ENCODE results near the gene GHR.
"Not testable (repeated sequence)": the region's sequence is repeated elsewhere in the genome, so short reads cannot be mapped to it uniquely, and the experiment has no call there.

Gene GHR

DNA sequence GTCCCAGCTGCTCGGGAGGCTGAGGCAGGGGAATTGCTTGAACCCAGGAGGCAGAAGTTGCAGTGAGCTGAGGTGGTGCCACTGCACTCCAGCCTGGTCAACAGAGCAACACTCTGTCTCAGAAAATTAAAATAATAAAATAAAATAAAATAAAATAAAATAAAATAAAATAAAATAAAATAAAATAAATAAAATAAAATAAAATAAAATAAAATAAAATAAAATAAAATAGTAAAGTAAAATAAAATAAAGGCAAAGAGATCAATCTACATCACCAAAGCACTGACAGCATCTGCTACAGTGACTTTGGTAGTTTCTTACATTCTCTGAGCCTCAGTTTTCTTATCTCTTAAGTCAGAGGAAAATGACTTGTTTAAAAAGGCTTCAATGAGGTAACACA is 152.7 kb downstream of the GHR start:
- H3K27me3 ChIP-seq (ENCODE audit: insufficient read depth, low read length); H3K4me3 ChIP-seq (ENCODE audit: low read length); H3K9me3 ChIP-seq (ENCODE audit: insufficient read depth, low read depth, low read length); H3K4me1 ChIP-seq (ENCODE audit: insufficient read depth, low read length); H3K27ac ChIP-seq (ENCODE audit: low read length); H3K9ac ChIP-seq (ENCODE audit: low read depth, low read length); H3K36me3 ChIP-seq (ENCODE audit: insufficient read depth, low read depth, low read length): not testable (repeated sequence)

DNA sequence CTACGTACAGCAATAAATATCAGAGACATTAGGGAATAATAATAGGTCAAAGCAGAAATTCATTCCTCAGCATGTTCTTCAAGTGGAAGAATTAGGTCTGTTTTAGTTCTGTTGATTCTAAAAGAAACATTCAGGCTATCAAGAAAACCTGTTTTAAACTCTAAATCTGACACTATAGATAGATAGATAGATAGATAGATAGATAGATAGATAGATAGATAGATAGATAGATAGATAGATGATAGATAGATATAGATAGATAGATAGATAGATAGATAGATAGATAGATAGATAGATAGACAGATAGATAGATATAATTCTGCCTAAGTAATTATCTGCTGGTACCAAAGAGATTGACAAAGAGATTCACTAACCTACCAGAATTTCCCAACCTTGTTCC is 155.7 kb downstream of the GHR start:
- H3K36me3 ChIP-seq (ENCODE audit: insufficient read depth, low read depth, low read length); H3K27ac ChIP-seq (ENCODE audit: low read length); H3K27me3 ChIP-seq (ENCODE audit: insufficient read depth, low read length); H3K4me3 ChIP-seq (ENCODE audit: low read length); H3K4me1 ChIP-seq (ENCODE audit: insufficient read depth, low read length); H3K9me3 ChIP-seq (ENCODE audit: insufficient read depth, low read depth, low read length); H3K9ac ChIP-seq (ENCODE audit: low read depth, low read length): not testable (repeated sequence)

DNA sequence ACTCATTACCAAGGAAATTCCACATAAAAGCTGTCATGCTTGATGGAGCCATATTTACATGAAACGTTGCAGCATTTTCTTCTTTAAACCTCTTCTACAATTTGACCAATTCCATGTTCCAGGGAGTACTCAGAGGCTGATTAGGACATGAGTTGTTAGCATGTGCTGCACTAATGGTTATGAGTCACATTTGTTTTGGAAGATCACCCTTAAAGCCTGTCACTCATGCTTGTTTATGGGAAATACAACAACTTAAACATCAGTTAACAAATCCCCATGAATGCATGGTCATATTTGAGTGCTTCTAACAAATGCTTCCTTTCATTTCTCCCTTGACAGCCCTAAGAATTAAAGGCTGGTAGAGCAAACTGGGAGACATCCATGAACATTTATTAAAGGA is 156.1 kb downstream of the GHR start:
- Histone ChIP-seq H3K27ac (ENCODE audit: low read length) (no peak overlapping the region), H3K9ac (ENCODE audit: low read depth, low read length) (no peak overlapping the region), H3K4me1 (ENCODE audit: insufficient read depth, low read length) (no peaks in the 10 kb centered on the region), H3K36me3 (ENCODE audit: insufficient read depth, low read depth, low read length) (no peaks in the 10 kb centered on the region), H3K27me3 (ENCODE audit: insufficient read depth, low read length) (no peaks in the 10 kb centered on the region), H3K9me3 (ENCODE audit: insufficient read depth, low read depth, low read length) (no peaks in the 10 kb centered on the region; the same call in 1 of the 2 replicates), H3K4me3 (ENCODE audit: low read length) (no peak overlapping the region)

DNA sequence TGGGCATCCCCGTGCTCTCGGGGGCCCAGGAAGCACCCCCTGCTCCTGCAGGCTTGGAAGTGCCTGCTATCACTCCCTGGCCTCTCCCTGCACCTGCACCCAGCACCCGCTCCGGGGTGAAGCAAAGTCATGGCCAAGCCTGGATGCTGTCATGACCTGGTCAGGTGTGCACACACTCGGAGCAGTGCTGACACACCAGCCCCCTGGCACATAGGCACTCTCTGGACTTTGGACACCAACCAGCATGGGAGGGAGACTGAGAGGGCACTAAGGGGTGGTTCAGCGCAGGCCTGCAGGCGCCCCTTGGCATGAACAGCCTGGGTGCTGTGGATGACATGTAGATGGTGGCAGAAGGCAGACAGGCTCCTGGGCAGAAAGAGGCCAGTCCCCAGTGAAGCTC is 158.6 kb downstream of the GHR start:
- Histone ChIP-seq H3K27ac (ENCODE audit: low read length) (no peak overlapping the region), H3K27me3 (ENCODE audit: insufficient read depth, low read length) (no peaks in the 10 kb centered on the region)

DNA sequence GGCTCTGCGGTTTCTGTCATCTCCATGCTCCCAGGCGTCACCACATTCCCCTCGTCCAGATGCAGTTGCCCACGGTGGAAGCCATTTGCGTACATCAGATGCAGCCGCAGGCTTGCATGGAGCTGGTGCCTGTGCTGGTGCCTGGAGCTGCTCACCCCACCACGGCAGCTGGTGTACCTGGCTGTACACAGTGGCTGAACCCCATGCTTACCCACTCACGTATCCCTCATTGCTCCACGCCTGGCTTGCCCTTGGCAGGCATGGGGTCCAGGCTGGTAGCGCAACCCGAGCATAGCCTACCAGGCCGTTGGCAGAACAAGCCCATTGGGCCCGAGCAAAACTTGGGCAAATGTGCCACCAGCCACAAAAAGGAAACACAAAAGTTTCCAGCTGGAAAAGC is 159.5 kb downstream of the GHR start:
- Histone ChIP-seq H3K9ac (ENCODE audit: low read depth, low read length) (no peak overlapping the region), H3K27me3 (ENCODE audit: insufficient read depth, low read length) (no peaks in the 10 kb centered on the region), H3K9me3 (ENCODE audit: insufficient read depth, low read depth, low read length) (no peaks in the 10 kb centered on the region; the same call in 1 of the 2 replicates), H3K36me3 (ENCODE audit: insufficient read depth, low read depth, low read length) (no peaks in the 10 kb centered on the region), H3K4me3 (ENCODE audit: low read length) (no peak overlapping the region), H3K27ac (ENCODE audit: low read length) (no peak overlapping the region), H3K4me1 (ENCODE audit: insufficient read depth, low read length) (no peaks in the 10 kb centered on the region)

More for the DNA sequence above, 158.6 kb downstream of the GHR start:
- Histone ChIP-seq H3K4me3 (ENCODE audit: low read length) (no peak overlapping the region), H3K36me3 (ENCODE audit: insufficient read depth, low read depth, low read length) (no peaks in the 10 kb centered on the region), H3K9ac (ENCODE audit: low read depth, low read length) (no peak overlapping the region), H3K9me3 (ENCODE audit: insufficient read depth, low read depth, low read length) (no peaks in the 10 kb centered on the region; the same call in 1 of the 2 replicates), H3K4me1 (ENCODE audit: insufficient read depth, low read length) (no peaks in the 10 kb centered on the region)

DNA sequence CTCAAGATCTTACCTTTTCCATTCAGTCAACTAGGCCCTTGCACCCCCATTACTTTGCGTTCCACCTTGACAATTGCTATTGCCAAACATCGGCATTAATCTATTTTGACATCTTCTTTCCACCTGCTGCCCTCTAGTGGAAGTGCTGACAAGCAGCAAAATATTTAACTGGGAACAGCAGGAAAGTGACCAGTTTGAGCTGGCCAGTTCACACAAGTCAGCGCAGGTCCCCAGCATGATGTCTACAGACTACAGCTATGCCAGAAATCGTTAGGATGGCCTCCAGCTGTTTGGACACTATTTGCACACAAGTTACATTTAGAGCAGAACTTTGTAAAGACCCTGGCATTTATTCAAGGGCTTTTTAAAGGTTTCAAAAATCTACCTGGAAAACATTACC is 160.1 kb downstream of the GHR start:
- no peak overlapping the region for H3K9ac ChIP-seq (ENCODE audit: low read depth, low read length)
- no peaks in the 10 kb centered on the region; the same call in 1 of the 2 replicates for H3K9me3 ChIP-seq (ENCODE audit: insufficient read depth, low read depth, low read length)
- H3K4me3 ChIP-seq (ENCODE audit: low read length), result no peak overlapping the region
- no peaks in the 10 kb centered on the region for H3K36me3 ChIP-seq (ENCODE audit: insufficient read depth, low read depth, low read length)
- no peaks in the 10 kb centered on the region for H3K4me1 ChIP-seq (ENCODE audit: insufficient read depth, low read length)
- no peak overlapping the region for H3K27ac ChIP-seq (ENCODE audit: low read length)
- H3K27me3 ChIP-seq (ENCODE audit: insufficient read depth, low read length), result no peaks in the 10 kb centered on the region

DNA sequence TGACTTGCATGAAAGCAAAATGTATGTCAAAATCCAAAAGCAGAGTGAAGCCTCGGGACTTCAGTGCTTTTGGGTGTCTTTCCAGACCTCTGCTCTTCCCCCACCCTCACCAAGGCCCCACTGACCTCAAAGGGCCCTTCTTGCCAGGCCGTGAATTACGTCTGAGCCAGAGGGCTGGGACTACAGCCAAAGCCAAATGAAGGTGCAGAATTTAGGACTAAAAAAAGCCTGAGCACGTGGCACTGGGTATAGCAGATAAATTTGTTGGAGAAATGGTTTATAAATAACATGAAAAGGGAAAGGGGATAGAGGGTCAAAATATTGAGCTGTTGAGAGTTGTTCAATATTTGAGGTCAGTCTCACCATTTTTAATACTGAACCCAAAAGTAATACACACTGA is 163.4 kb downstream of the GHR start:
- Histone ChIP-seq H3K4me3 (ENCODE audit: low read length) (no peak overlapping the region), H3K27ac (ENCODE audit: low read length) (no peak overlapping the region), H3K4me1 (ENCODE audit: insufficient read depth, low read length) (no peaks in the 10 kb centered on the region), H3K9ac (ENCODE audit: low read depth, low read length) (no peak overlapping the region), H3K27me3 (ENCODE audit: insufficient read depth, low read length) (no peaks in the 10 kb centered on the region), H3K36me3 (ENCODE audit: insufficient read depth, low read depth, low read length) (no peaks in the 10 kb centered on the region), H3K9me3 (ENCODE audit: insufficient read depth, low read depth, low read length) (no peaks in the 10 kb centered on the region; the same call in 1 of the 2 replicates)

DNA sequence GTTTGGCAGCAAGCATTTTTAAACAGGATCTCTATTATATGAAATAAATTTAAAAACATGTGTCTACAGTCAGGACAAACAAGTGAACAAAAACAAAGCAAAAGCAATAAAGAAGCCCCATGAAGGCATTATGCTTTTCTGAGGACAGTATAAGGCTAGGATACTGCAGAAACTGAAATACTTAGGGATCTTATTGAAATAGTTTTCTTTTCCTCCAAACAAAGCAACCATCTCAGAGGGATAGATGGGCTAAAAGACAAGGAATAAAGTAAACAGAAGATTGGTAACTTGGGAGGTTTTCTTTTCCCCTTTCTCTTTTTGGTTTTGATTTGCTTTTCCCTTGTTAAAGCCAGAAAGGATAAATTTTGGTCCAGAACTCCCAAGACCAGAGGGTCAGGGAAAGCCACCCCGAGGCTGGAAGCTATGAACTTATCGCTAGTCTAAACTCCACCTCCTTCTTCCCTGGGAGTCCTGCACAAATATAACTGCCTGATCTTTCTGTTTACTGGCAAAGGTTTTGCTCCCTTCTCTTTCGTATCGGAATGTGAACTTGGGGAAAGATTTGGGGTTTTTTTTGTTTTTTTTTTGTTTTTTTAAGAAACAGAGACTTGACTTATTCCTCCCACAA is 164.0 kb downstream of the GHR start:
- Histone ChIP-seq H3K27me3 (ENCODE audit: insufficient read depth, low read length) (no peaks in the 10 kb centered on the region), H3K36me3 (ENCODE audit: insufficient read depth, low read depth, low read length) (no peaks in the 10 kb centered on the region), H3K9ac (ENCODE audit: low read depth, low read length) (no peak overlapping the region), H3K9me3 (ENCODE audit: insufficient read depth, low read depth, low read length) (no peaks in the 10 kb centered on the region; the same call in 1 of the 2 replicates), H3K27ac (ENCODE audit: low read length) (no peak overlapping the region), H3K4me1 (ENCODE audit: insufficient read depth, low read length) (no peaks in the 10 kb centered on the region), H3K4me3 (ENCODE audit: low read length) (no peak overlapping the region)

DNA sequence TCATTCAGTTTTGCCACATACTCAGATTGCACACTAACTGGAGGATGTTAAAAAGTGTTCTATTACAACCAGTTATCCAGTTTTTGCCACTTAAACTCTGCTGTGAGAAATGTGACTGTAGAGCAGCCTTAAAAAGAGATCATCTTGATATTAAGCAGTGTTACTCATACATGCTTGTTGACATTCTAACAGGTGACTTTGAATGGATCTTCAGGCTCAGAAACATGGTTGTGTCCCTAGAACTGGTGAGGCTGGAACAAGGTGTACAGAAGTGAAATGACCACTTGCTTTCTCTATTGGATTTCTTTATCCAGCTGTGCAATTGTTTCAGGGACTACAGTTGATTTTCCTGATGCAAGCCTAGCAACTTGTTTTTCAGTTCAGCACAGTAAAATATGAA is 167.3 kb downstream of the GHR start:
- no peaks in the 10 kb centered on the region for H3K27me3 ChIP-seq (ENCODE audit: insufficient read depth, low read length)
- H3K27ac ChIP-seq (ENCODE audit: low read length), result no peak overlapping the region
- no peak overlapping the region for H3K9ac ChIP-seq (ENCODE audit: low read depth, low read length)
- no peaks in the 10 kb centered on the region for H3K4me1 ChIP-seq (ENCODE audit: insufficient read depth, low read length)
- no peaks in the 10 kb centered on the region for H3K9me3 ChIP-seq (ENCODE audit: insufficient read depth, low read depth, low read length)
- no peaks in the 10 kb centered on the region for H3K36me3 ChIP-seq (ENCODE audit: insufficient read depth, low read depth, low read length)
- H3K4me3 ChIP-seq (ENCODE audit: low read length), result no peak overlapping the region

DNA sequence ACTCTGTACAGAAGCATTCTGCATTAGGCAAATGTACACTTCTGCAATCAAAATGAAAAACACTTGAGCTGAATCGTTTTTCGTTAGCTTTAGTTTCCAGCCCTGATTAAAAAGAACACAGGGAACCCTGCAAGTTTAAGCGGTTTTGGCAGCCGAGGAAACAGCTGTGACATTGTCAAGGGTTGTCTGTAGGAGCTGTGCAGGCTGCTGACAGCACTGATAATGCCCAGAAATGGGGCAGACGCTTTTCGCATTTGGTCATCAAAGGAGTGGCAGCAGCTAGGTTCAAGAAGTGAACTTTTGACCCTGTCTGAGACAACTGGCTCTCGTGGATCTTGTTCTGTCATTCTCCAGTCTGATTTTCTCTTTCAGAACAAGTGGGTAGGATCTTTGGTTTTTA is 167.8 kb downstream of the GHR start:
- Histone ChIP-seq H3K27me3 (ENCODE audit: insufficient read depth, low read length) (no peaks in the 10 kb centered on the region), H3K4me1 (ENCODE audit: insufficient read depth, low read length) (no peaks in the 10 kb centered on the region), H3K27ac (ENCODE audit: low read length) (no peak overlapping the region), H3K9ac (ENCODE audit: low read depth, low read length) (no peak overlapping the region), H3K9me3 (ENCODE audit: insufficient read depth, low read depth, low read length) (no peaks in the 10 kb centered on the region), H3K4me3 (ENCODE audit: low read length) (no peak overlapping the region), H3K36me3 (ENCODE audit: insufficient read depth, low read depth, low read length) (no peaks in the 10 kb centered on the region)

DNA sequence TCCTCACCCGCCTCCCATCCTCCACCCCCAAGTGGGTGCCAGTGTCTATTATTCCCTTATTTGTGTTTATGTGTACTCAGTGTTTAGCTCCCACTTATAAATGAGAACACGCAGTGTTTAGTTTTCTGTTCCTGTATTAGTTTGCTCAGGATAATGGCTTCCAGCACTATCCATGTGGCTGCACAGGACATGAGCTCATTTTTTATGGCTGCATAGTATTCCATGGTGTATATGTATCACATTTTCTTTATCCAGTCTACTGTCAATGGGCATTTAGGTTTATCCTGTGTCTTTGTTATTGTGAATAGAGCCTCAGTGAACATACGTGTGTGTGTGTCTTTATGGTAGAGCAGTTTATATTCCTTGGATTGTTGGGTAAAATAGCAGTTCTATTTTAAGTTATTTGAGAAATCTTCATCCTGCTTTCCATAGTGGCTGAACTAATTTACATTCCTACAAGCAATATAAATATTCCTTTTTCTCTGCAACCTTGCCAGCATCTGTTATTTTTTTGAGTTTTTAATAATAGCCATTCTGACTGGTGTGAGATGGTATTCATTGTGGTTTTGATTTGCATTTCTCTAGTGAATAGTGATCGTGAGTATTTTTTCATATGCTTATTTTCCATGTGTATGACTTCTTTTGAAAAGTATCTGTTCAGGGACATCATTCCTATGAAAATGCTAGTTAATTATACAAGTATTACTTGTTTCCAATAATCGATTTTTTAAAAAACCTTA is 169.3 kb downstream of the GHR start:
- Histone ChIP-seq H3K4me1 (ENCODE audit: insufficient read depth, low read length) (no peaks in the 10 kb centered on the region), H3K36me3 (ENCODE audit: insufficient read depth, low read depth, low read length) (no peaks in the 10 kb centered on the region)

DNA sequence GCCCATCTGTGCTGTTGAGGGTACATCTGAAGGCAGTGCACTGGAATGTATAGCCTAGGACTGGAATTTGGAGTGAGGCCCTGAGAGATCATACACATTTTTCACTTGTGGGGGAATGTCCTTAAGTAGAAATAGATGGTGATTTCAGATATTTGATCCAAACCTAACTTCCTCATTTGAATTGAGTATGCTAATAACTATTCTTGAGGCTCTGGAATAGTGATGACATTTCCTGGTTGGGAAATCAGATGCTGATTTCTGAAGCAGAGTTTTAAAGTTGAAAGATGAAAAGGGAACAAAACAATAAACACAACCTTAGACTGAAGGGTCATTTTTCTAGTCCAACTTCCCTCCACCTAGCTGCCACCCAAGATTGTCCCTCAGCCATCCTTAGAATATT is 170.4 kb downstream of the GHR start:
- Histone ChIP-seq H3K36me3 (ENCODE audit: insufficient read depth, low read depth, low read length) (no peaks in the 10 kb centered on the region), H3K9ac (ENCODE audit: low read depth, low read length) (no peak overlapping the region), H3K4me1 (ENCODE audit: insufficient read depth, low read length) (no peaks in the 10 kb centered on the region), H3K4me3 (ENCODE audit: low read length) (no peak overlapping the region), H3K9me3 (ENCODE audit: insufficient read depth, low read depth, low read length) (no peaks in the 10 kb centered on the region), H3K27ac (ENCODE audit: low read length) (no peak overlapping the region), H3K27me3 (ENCODE audit: insufficient read depth, low read length) (no peaks in the 10 kb centered on the region)

More for the DNA sequence above, 169.3 kb downstream of the GHR start:
- no peak overlapping the region for H3K27ac ChIP-seq (ENCODE audit: low read length)
- no peaks in the 10 kb centered on the region for H3K9me3 ChIP-seq (ENCODE audit: insufficient read depth, low read depth, low read length)
- no peaks in the 10 kb centered on the region for H3K27me3 ChIP-seq (ENCODE audit: insufficient read depth, low read length)
- no peak overlapping the region for H3K4me3 ChIP-seq (ENCODE audit: low read length)
- no peak overlapping the region for H3K9ac ChIP-seq (ENCODE audit: low read depth, low read length)

Measured in iPS-20b (cell line).